Vagina (tissue), 2 donors: Measurements from ENCODE around the gene DDX46. TPM values are rescaled to one million over a fixed set of nuclear protein-coding genes. Genes with fewer than 3 reads are reported as not detected.

Experiments
- DNase-seq, 2 donors: peaks; one replicate each; pipeline ENCODE4 v3.0.0-alpha.2; 2017; ENCODE audit errors: extremely low spot score in 2 of 2
- H3K27ac ChIP-seq: fragments of 200-600 bp; sonication (generic); one replicate; pipeline ENCODE4 v1.5.1; 2019
- H3K27me3 ChIP-seq: fragments of 200-600 bp; sonication (generic); one replicate; pipeline ENCODE4 v1.5.1; 2019
- H3K36me3 ChIP-seq, 2 donors: fragments of 200-600 bp; sonication (generic); one replicate each; pipeline ENCODE4 v1.5.1; 2017 to 2019
- H3K4me1 ChIP-seq: fragments of 200-600 bp; sonication (generic); one replicate; pipeline ENCODE4 v1.5.1; 2019
- H3K4me3 ChIP-seq, 2 donors: fragments of 200-600 bp; sonication (generic); 1 replicate in 1 of 2; 2 replicates in 1 of 2; pipeline ENCODE4 v1.5.1; 2016 to 2019
- H3K9me3 ChIP-seq: fragments of 200-600 bp; sonication (generic); one replicate; pipeline ENCODE4 v1.5.1; 2019
- POLR2A ChIP-seq, 2 donors: fragments of 450-650 bp; IDR thresholded peaks; one replicate each; pipeline ENCODE4 v1.6.1; 2017; ENCODE audit warnings: antibody characterized with exemption in 2 of 2, mild to moderate bottlenecking in 2 of 2, moderate library complexity in 2 of 2
- POLR2AphosphoS5 ChIP-seq, 2 donors: sonication (generic); formaldehyde crosslinking; IDR thresholded peaks; one replicate each; pipeline ENCODE4 v1.9.0; 2017; ENCODE audit warnings: antibody characterized with exemption in 2 of 2, mild to moderate bottlenecking in 2 of 2, low read depth in 1 of 2; ENCODE audit not compliant: insufficient read depth in 1 of 2
- intact Hi-C: fragments of 100-400 bp; cut with DNase I; formaldehyde crosslinking; loops from one replicate; pipeline ENCODE4 v1.15.1; 2023
- total RNA-seq: library from RNA; depleted of rRNA; stranded (reverse); fragments of >200 nt; gene quantifications from one replicate; pipeline ENCODE4 v1.2.3, GENCODE V29; 2016
- TF ChIP-seq, protein P1 (sequence below), 3 experiments: fragments of 450-650 bp in 2 of 3; fragments of 200-600 bp in 1 of 3; sonication (generic) in 1 of 3; IDR thresholded peaks; one replicate each; pipeline ENCODE4 v1.5.1; 2017 to 2019; ENCODE audit warnings: antibody characterized with exemption in 3 of 3, mild to moderate bottlenecking in 2 of 3, moderate library complexity in 2 of 3

The DDX46 gene
- total RNA-seq, 1 donor from 2014 or later, result 31.7 TPM

GRCh38 chr5:134813827-134814226 is 55.2 kb downstream of the DDX46 start:
- TF ChIP-seq, protein P1, sequence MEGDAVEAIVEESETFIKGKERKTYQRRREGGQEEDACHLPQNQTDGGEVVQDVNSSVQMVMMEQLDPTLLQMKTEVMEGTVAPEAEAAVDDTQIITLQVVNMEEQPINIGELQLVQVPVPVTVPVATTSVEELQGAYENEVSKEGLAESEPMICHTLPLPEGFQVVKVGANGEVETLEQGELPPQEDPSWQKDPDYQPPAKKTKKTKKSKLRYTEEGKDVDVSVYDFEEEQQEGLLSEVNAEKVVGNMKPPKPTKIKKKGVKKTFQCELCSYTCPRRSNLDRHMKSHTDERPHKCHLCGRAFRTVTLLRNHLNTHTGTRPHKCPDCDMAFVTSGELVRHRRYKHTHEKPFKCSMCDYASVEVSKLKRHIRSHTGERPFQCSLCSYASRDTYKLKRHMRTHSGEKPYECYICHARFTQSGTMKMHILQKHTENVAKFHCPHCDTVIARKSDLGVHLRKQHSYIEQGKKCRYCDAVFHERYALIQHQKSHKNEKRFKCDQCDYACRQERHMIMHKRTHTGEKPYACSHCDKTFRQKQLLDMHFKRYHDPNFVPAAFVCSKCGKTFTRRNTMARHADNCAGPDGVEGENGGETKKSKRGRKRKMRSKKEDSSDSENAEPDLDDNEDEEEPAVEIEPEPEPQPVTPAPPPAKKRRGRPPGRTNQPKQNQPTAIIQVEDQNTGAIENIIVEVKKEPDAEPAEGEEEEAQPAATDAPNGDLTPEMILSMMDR (IDR thresholded peaks at IDR 0.05), result no peak
- TF ChIP-seq POLR2A (IDR thresholded peaks at IDR 0.05) (no peak), POLR2AphosphoS5 (IDR thresholded peaks at IDR 0.05; ENCODE audit: insufficient read depth in 1 of 2, low read depth in 1 of 2) (no peak)
- Histone ChIP-seq H3K9me3 (no peaks in the 10 kb centered on the region), H3K36me3 (peaks cover 0 to 66% of the 10 kb centered on the region in 2 donors), H3K27ac (no peak overlapping the region), H3K4me3 (no peak overlapping the region), H3K4me1 (no peaks in the 10 kb centered on the region), H3K27me3 (no peaks in the 10 kb centered on the region)
- DNase-seq, result no peak
- intact Hi-C loops, result no loop called here

DNA sequence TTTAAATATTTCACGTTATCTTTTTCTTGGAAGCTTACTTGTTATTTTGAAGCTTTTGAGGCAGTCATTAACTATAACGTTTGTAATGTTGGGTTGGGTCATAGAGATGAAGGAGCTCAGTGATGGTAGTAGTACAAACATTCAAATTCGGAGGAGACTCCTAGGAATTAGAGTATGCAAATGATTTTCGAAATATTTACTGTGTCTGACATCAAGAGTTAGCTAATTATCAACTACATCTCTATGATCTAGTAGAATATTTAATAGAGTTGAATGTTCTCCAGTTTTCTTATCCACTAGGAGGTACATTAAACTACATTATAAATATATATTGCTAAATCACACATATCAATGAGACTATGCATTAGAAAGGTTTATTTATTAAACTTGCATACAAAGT is 58.4 kb downstream of the DDX46 start:
- Histone ChIP-seq H3K27ac (no peak overlapping the region), H3K9me3 (no peaks in the 10 kb centered on the region), H3K4me1 (no peaks in the 10 kb centered on the region), H3K4me3 (no peak overlapping the region), H3K27me3 (no peaks in the 10 kb centered on the region), H3K36me3 (peaks cover 0 to 74% of the 10 kb centered on the region in 2 donors)
- DNase-seq, result no peak
- intact Hi-C loops, result no loop called here
- TF ChIP-seq POLR2AphosphoS5 (IDR thresholded peaks at IDR 0.05; ENCODE audit: insufficient read depth in 1 of 2, low read depth in 1 of 2), result no peak
- no peak for TF ChIP-seq POLR2A (IDR thresholded peaks at IDR 0.05)
- TF ChIP-seq, protein P1 (IDR thresholded peaks at IDR 0.05), result no peak

DNA sequence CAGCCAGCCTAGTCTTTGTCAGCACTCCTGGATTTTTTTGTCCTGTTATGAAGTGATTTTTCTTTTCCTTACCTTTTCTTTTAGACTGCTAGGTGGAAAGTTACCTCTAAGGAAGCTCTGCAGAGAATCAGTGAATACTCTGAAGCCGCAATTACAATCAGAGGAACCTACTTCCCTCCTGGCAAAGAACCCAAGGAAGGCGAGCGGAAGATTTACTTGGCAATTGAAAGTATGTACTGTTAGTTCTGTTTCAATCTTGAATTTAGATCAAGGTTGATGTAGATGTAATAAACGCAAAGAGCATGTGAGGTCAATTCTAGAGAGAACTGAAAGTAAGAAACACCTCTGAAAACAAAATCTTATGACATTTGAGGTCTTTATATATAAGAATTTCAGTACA is 60.2 kb downstream of the DDX46 start:
- H3K4me3 ChIP-seq, result no peak overlapping the region
- H3K27ac ChIP-seq, result no peak overlapping the region
- peaks cover 0 to 64% of the 10 kb centered on the region in 2 donors for H3K36me3 ChIP-seq
- no peak for TF ChIP-seq POLR2A (IDR thresholded peaks at IDR 0.05)
- TF ChIP-seq, protein P1 (IDR thresholded peaks at IDR 0.05), result no peak
- no peak for TF ChIP-seq POLR2AphosphoS5 (IDR thresholded peaks at IDR 0.05; ENCODE audit: insufficient read depth in 1 of 2, low read depth in 1 of 2)
- no peaks in the 10 kb centered on the region for H3K4me1 ChIP-seq
- DNase-seq, result no peak
- no peaks in the 10 kb centered on the region for H3K9me3 ChIP-seq
- intact Hi-C loops, result no loop called here
- H3K27me3 ChIP-seq, result no peaks in the 10 kb centered on the region

DNA sequence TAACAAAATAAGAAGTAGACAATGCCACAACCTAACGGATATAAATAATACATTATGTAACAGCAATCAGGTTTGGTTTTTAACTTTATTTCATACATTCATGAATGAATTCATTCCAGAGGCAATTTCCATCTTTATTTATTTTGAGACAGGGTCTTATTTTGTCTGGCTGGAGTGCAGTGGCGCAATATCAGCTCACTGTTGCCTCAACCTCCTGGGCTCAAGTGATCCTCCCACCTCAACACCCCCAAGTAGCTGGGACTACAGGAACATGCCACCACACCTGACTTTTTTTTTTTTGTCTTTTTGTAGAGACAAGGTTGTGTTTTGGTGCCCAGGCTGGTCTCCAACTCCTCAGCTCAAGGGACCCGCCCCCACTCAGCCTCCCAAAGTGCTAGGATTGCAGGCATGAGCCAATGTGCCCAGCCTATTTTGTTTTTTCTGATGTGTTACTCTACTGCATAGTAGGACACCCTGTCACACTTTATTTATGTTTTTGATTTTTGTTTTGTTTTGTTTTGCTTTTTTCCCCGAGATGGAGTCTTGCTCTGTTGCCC is 60.9 kb downstream of the DDX46 start:
- Histone ChIP-seq H3K4me1 (no peaks in the 10 kb centered on the region), H3K4me3 (no peak overlapping the region), H3K9me3 (no peaks in the 10 kb centered on the region), H3K27ac (no peak overlapping the region), H3K36me3 (peaks cover 0 to 62% of the 10 kb centered on the region in 2 donors), H3K27me3 (no peaks in the 10 kb centered on the region)
- no peak for TF ChIP-seq POLR2AphosphoS5 (IDR thresholded peaks at IDR 0.05; ENCODE audit: insufficient read depth in 1 of 2, low read depth in 1 of 2)
- no peak for TF ChIP-seq POLR2A (IDR thresholded peaks at IDR 0.05)
- TF ChIP-seq, protein P1 (IDR thresholded peaks at IDR 0.05), result no peak
- no peak for DNase-seq
- intact Hi-C loops, result no loop called here

DNA sequence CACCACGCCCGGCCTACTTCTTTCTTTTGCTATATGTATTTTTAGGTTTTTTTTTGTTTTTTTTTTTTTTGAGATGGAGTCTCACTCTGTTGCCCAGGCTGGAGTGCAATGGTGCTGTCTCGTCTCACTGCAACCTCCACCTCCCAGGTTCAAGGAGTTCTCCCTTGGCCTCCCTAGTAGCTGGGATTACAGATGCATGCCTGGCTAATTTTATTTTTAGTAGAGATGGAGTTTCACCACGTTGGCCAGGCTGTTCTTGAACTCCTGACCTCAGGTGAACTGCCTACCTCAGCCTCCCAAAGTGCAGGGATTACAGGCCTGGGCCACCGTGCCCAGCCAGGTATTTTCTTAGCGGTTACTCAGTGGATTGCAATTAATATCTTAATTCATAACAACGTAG is 63.3 kb downstream of the DDX46 start:
- intact Hi-C loops, result no loop called here

More for the DNA sequence above, 63.3 kb downstream of the DDX46 start:
- Histone ChIP-seq H3K27ac (no peak overlapping the region), H3K27me3 (no peaks in the 10 kb centered on the region), H3K9me3 (no peaks in the 10 kb centered on the region), H3K36me3 (peaks cover 0 to 46% of the 10 kb centered on the region in 2 donors), H3K4me3 (no peak overlapping the region), H3K4me1 (no peaks in the 10 kb centered on the region)
- no peak for DNase-seq
- TF ChIP-seq, protein P1 (IDR thresholded peaks at IDR 0.05), result no peak
- no peak for TF ChIP-seq POLR2AphosphoS5 (IDR thresholded peaks at IDR 0.05; ENCODE audit: insufficient read depth in 1 of 2, low read depth in 1 of 2)
- TF ChIP-seq POLR2A (IDR thresholded peaks at IDR 0.05), result no peak
